ENCODE data around the gene DNASE1L3.

DNA sequence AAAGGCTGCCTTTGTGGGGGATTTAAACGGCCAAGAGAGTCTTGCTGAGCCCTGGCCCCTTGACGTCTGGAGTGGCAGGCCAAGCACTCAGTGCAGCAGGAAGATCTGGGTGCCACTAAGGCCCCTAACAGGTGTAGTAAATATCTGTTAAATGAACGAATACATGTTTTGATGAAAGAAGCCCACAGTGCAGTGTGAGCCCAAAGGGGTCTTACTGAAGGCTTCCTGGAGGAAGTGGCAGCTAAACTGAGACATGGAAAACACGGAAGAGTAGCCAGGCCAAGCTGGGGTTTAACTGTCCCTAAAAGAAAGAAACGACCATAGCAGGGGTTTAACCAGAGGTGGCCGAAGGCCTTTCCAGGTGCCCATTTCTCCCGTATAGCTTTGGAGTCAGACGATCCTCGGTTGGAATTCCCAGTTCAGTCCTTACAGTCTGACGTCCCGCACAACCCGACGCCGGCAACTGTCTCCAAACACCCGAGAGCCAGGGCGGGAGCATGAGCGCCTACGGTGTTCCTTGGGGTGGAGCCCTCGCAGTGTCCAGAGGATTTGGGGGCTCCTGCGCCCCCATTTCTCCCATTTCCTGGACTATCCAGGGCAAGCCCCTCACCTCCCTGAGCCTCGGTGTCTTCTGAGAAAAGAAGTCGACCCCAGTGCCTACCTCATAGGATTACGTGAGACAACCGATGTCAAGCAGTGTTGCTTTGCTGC lies 25.9 kb upstream of the DNASE1L3 start:
- TF ChIP-seq, protein P1, sequence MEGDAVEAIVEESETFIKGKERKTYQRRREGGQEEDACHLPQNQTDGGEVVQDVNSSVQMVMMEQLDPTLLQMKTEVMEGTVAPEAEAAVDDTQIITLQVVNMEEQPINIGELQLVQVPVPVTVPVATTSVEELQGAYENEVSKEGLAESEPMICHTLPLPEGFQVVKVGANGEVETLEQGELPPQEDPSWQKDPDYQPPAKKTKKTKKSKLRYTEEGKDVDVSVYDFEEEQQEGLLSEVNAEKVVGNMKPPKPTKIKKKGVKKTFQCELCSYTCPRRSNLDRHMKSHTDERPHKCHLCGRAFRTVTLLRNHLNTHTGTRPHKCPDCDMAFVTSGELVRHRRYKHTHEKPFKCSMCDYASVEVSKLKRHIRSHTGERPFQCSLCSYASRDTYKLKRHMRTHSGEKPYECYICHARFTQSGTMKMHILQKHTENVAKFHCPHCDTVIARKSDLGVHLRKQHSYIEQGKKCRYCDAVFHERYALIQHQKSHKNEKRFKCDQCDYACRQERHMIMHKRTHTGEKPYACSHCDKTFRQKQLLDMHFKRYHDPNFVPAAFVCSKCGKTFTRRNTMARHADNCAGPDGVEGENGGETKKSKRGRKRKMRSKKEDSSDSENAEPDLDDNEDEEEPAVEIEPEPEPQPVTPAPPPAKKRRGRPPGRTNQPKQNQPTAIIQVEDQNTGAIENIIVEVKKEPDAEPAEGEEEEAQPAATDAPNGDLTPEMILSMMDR (IDR thresholded peaks at IDR 0.05; ENCODE audit: low read length) = no peak
- no peak for TF ChIP-seq EZH2 (IDR thresholded peaks at IDR 0.05; ENCODE audit: borderline replicate concordance, low read length)
